ENCODE data around the gene F2. TPM values are rescaled to one million over a fixed set of nuclear protein-coding genes. Genes with fewer than 3 reads are reported as not detected.

F2 gene
- total RNA-seq, 2 donors from 2014 or later, result not detected

DNA sequence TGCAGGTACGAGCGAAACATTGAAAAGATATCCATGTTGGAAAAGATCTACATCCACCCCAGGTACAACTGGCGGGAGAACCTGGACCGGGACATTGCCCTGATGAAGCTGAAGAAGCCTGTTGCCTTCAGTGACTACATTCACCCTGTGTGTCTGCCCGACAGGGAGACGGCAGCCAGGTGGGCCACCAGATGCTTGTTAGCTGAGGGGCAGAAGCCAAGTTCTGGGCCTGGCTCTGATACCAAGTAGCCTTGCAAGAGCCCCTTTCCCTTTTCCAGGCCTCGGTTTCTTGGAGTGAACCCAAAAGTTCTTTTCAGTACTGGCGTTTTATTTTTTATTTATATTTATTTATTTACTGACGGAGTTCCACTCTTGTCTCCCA is 9.6 kb downstream of the F2 start:
- H3K4me3 Mint-ChIP-seq, result no peak overlapping the region
- H3K9me3 ChIP-seq (ENCODE audit: control insufficient read depth, low read length, poor library complexity, severe bottlenecking), result no peaks in the 10 kb centered on the region
- H3K27ac Mint-ChIP-seq, result peak overlapping the region; percentile 11
- no peaks in the 10 kb centered on the region for H3K27me3 Mint-ChIP-seq
- DNase-seq (no peak), ATAC-seq (no peak)
- no peaks in the 10 kb centered on the region for H3K36me3 Mint-ChIP-seq (ENCODE audit: low read depth)
- peaks cover 2% of the 10 kb centered on the region for H3K4me1 Mint-ChIP-seq

DNA sequence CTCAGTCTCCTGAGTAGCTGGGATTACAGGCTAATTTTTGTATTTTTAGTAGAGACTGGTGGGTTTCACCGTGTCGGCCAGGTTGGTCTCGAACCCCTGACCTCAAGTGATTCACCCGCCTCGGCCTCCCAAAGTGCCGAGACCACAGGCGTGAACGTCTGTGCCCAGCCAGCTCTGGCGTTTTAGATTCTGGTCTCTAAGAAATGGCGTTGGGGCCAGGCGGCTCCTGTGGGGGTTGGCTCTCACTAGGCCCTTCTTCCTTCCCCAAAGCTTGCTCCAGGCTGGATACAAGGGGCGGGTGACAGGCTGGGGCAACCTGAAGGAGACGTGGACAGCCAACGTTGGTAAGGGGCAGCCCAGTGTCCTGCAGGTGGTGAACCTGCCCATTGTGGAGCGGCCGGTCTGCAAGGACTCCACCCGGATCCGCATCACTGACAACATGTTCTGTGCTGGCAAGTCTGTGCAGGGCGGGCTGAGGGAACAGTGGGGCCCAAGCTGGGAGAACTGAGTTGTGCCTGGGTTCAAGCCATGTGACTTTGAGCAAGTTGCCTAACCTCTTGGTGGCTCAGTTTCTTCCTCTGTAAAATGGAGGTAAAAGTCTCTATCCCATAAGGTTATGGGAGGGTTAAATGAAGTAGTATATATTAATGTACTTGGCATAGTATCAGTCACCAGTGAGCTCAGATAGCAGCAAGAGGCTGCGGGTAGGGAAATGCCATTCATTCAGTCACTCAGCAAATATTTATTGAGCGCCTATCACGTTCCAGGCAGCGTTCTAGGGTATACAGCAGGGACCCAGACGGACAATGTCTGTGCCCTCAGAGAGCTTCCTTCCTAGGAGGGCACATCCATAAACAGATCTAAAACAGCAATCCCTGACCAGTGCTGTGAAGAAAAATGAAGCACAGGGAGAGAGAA is 10.4 kb downstream of the F2 start:
- Mint-ChIP-seq H3K36me3 (ENCODE audit: low read depth) (no peaks in the 10 kb centered on the region), H3K4me1 (peaks cover 2% of the 10 kb centered on the region), H3K27me3 (no peaks in the 10 kb centered on the region), H3K27ac (peak overlapping the region; percentile 11), H3K4me3 (no peak overlapping the region)
- DNase-seq, result no peak
- ATAC-seq, result no peak
- H3K9me3 ChIP-seq (ENCODE audit: control insufficient read depth, low read length, poor library complexity, severe bottlenecking), result no peaks in the 10 kb centered on the region

- H3K4me1 Mint-ChIP-seq, result peaks cover 5% of the 10 kb centered on the region
- no peak overlapping the region for H3K27ac Mint-ChIP-seq
- H3K27me3 Mint-ChIP-seq, result no peaks in the 10 kb centered on the region
- no peak overlapping the region for H3K4me3 Mint-ChIP-seq
- DNase-seq (no peak), ATAC-seq (no peak)
- H3K36me3 Mint-ChIP-seq (ENCODE audit: low read depth), result no peaks in the 10 kb centered on the region
- no peaks in the 10 kb centered on the region for H3K9me3 ChIP-seq (ENCODE audit: control insufficient read depth, low read length, poor library complexity, severe bottlenecking)
Measured at GRCh38 chr11:46731545-46731944, 12.5 kb downstream of the F2 start.

- H3K9me3 ChIP-seq (ENCODE audit: control insufficient read depth, low read length, poor library complexity, severe bottlenecking), result no peaks in the 10 kb centered on the region
- H3K4me1 Mint-ChIP-seq, result peaks cover 5% of the 10 kb centered on the region
- H3K27ac Mint-ChIP-seq, result peak overlapping the region; percentile 14
- no peak overlapping the region for H3K4me3 Mint-ChIP-seq
- no peaks in the 10 kb centered on the region for H3K27me3 Mint-ChIP-seq
- H3K36me3 Mint-ChIP-seq (ENCODE audit: low read depth), result no peaks in the 10 kb centered on the region
- ATAC-seq (no peak), DNase-seq (no peak)
Measured at GRCh38 chr11:46733234-46733633, 14.2 kb downstream of the F2 start.

GRCh38 chr11:46736146-46736545 is 17.1 kb downstream of the F2 start:
- H3K27me3 Mint-ChIP-seq, result no peaks in the 10 kb centered on the region
- H3K4me3 Mint-ChIP-seq, result no peak overlapping the region

DNA sequence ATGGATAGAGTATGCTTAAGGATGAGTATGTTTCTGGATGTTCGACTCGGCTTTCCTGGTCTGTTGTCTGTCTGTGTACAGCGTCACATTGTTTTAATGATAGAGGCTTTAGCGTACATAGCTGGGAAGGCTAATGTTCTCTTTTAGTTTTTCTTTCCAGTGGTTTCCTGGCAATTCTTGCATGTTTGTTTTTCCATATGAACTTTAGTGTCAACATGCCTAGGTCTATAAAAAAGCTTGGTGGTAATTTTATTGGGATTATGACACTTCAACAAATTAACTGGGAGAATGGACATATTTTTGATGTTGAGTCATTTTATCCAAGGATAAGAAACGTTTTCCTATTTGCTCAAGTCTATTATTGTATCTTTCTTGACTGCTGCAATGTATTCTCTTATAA is 17.6 kb downstream of the F2 start:
- DNase-seq (no peak), ATAC-seq (no peak)
- Mint-ChIP-seq H3K27me3 (no peaks in the 10 kb centered on the region), H3K36me3 (ENCODE audit: low read depth) (no peaks in the 10 kb centered on the region), H3K4me3 (no peak overlapping the region), H3K4me1 (peaks cover 3% of the 10 kb centered on the region), H3K27ac (no peak overlapping the region)
- no peaks in the 10 kb centered on the region for H3K9me3 ChIP-seq (ENCODE audit: control insufficient read depth, low read length, poor library complexity, severe bottlenecking)

More at GRCh38 chr11:46736146-46736545, 17.1 kb downstream of the F2 start:
- H3K36me3 Mint-ChIP-seq (ENCODE audit: low read depth), result no peaks in the 10 kb centered on the region
- no peak for DNase-seq
- peaks cover 3% of the 10 kb centered on the region for H3K4me1 Mint-ChIP-seq
- no peaks in the 10 kb centered on the region for H3K9me3 ChIP-seq (ENCODE audit: control insufficient read depth, low read length, poor library complexity, severe bottlenecking)
- no peak for ATAC-seq
- H3K27ac Mint-ChIP-seq, result no peak overlapping the region

DNA sequence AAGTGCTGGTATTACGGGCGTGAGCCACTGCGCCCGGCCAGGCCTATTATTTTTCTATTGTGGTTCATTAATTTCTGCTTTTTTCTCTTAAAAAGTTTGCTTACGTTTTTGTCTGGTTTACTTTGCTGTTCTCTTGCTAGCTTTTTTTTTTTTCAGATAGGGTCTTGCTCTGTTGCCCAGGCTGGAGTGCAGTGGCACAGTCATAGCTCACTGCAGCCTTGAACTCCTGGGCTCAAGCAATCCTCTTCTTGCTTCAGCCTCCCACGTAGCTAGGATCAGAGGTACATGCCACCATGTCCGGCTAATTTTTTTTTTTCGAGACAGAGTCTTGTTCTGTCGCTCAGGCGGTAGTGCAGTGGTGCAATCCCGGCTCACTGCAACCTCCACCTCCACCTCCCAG is 18.7 kb downstream of the F2 start:
- H3K9me3 ChIP-seq (ENCODE audit: control insufficient read depth, low read length, poor library complexity, severe bottlenecking), result no peaks in the 10 kb centered on the region
- H3K4me3 Mint-ChIP-seq, result no peak overlapping the region
- H3K27me3 Mint-ChIP-seq, result no peaks in the 10 kb centered on the region
- ATAC-seq, result no peak
- no peak for DNase-seq
- H3K36me3 Mint-ChIP-seq (ENCODE audit: low read depth), result peaks cover 2% of the 10 kb centered on the region
- H3K4me1 Mint-ChIP-seq, result peaks cover 3% of the 10 kb centered on the region
- H3K27ac Mint-ChIP-seq, result no peak overlapping the region

DNA sequence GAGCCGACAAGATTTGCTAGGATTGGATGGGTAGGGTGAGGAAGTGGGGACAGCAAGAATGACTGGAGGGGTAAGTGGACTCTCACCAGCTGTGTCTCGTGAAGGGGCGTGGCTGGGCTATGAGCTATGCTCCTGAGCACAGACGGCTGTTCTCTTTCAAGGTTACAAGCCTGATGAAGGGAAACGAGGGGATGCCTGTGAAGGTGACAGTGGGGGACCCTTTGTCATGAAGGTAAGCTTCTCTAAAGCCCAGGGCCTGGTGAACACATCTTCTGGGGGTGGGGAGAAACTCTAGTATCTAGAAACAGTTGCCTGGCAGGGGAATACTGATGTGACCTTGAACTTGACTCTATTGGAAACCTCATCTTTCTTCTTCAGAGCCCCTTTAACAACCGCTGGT is 19.9 kb downstream of the F2 start:
- H3K36me3 Mint-ChIP-seq (ENCODE audit: low read depth), result peaks cover 10% of the 10 kb centered on the region
- H3K4me3 Mint-ChIP-seq, result no peak overlapping the region
- ATAC-seq (no peak), DNase-seq (no peak)
- H3K4me1 Mint-ChIP-seq, result peaks cover 3% of the 10 kb centered on the region
- no peaks in the 10 kb centered on the region for H3K9me3 ChIP-seq (ENCODE audit: control insufficient read depth, low read length, poor library complexity, severe bottlenecking)
- no peak overlapping the region for H3K27ac Mint-ChIP-seq
- H3K27me3 Mint-ChIP-seq, result no peaks in the 10 kb centered on the region

- ATAC-seq (no peak), DNase-seq (no peak)
- H3K27ac Mint-ChIP-seq, result no peak overlapping the region
- H3K9me3 ChIP-seq (ENCODE audit: control insufficient read depth, low read length, poor library complexity, severe bottlenecking), result no peaks in the 10 kb centered on the region
- peaks cover 14% of the 10 kb centered on the region for H3K36me3 Mint-ChIP-seq (ENCODE audit: low read depth)
- no peaks in the 10 kb centered on the region for H3K4me1 Mint-ChIP-seq
- H3K4me3 Mint-ChIP-seq, result no peak overlapping the region
- H3K27me3 Mint-ChIP-seq, result no peaks in the 10 kb centered on the region
Measured at GRCh38 chr11:46741600-46742484, 22.8 kb downstream of the F2 start.

GRCh38 chr11:46743043-46743442 is 24.0 kb downstream of the F2 start:
- DNase-seq (no peak), ATAC-seq (no peak)
- H3K9me3 ChIP-seq (ENCODE audit: control insufficient read depth, low read length, poor library complexity, severe bottlenecking), result no peaks in the 10 kb centered on the region
- Mint-ChIP-seq H3K27ac (no peak overlapping the region), H3K36me3 (ENCODE audit: low read depth) (peaks cover 19% of the 10 kb centered on the region), H3K27me3 (no peaks in the 10 kb centered on the region), H3K4me1 (peaks cover 1% of the 10 kb centered on the region), H3K4me3 (no peak overlapping the region)

DNA sequence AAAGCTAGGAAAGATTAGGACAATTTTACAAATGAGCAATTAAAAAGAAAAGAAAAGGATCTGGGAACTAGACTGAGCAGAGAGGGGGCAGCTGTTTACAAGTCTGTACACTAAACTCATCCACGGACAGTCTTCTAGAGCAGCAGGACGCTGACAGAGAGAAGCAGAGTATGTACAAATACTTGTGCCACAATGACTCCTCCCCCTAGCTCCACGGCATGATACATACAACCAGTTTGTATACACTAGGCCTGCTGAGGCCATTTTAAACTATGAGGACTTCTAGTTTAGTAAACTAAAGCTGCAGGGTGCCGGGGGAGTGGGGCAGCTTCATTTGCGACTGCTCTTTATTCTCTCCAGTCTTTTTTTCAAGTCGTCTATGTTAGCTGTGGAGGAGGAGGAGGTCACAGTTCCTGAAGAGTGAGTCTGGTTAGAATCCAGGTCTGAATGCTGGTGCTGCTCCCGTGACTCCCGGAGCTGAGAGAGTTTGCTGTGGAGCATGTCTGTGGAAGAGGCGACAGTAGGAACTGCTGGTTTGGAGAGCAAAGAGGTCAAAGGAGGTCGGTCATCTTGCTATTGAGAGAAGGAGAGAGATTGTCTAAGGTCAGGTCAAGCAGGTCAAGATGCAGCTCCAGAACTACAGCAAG is 24.8 kb downstream of the F2 start:
- Mint-ChIP-seq H3K4me1 (peaks cover 3% of the 10 kb centered on the region), H3K36me3 (ENCODE audit: low read depth) (peaks cover 21% of the 10 kb centered on the region), H3K27ac (no peak overlapping the region), H3K27me3 (no peaks in the 10 kb centered on the region), H3K4me3 (no peak overlapping the region)
- no peaks in the 10 kb centered on the region for H3K9me3 ChIP-seq (ENCODE audit: control insufficient read depth, low read length, poor library complexity, severe bottlenecking)
- ATAC-seq (no peak), DNase-seq (no peak)

GRCh38 chr11:46745328-46745727 is 26.3 kb downstream of the F2 start:
- no peaks in the 10 kb centered on the region for H3K9me3 ChIP-seq (ENCODE audit: control insufficient read depth, low read length, poor library complexity, severe bottlenecking)
- no peak overlapping the region for H3K27ac Mint-ChIP-seq
- peaks cover 3% of the 10 kb centered on the region for H3K4me1 Mint-ChIP-seq
- peaks cover 24% of the 10 kb centered on the region for H3K36me3 Mint-ChIP-seq (ENCODE audit: low read depth)
- no peak overlapping the region for H3K4me3 Mint-ChIP-seq
- no peak for DNase-seq
- no peaks in the 10 kb centered on the region for H3K27me3 Mint-ChIP-seq
- ATAC-seq, result no peak

DNA sequence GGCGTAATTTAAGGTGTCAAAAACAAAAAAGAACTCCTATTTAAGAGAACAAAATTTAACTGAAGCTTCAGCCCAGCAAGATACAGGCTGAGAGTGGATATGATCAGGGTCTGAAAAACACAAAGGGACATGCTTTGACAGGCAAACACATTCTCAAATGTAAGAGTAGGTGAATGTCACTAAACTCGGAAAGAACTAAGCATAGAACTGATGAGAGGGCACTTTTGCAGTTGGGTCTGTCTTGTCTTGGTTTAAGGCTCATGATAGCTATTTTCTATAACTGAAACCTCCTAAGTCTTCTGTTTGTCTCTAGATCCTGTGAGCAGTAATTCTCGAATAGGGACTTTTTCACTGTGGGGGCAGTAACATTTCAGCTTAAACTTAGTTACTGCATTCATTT is 27.0 kb downstream of the F2 start:
- no peaks in the 10 kb centered on the region for H3K9me3 ChIP-seq (ENCODE audit: control insufficient read depth, low read length, poor library complexity, severe bottlenecking)
- H3K36me3 Mint-ChIP-seq (ENCODE audit: low read depth), result peaks cover 24% of the 10 kb centered on the region
- H3K27ac Mint-ChIP-seq, result no peak overlapping the region
- no peak for DNase-seq
- ATAC-seq, result no peak
- H3K27me3 Mint-ChIP-seq, result no peaks in the 10 kb centered on the region
- peaks cover 3% of the 10 kb centered on the region for H3K4me1 Mint-ChIP-seq
- no peak overlapping the region for H3K4me3 Mint-ChIP-seq
